Activated CD4-positive, alpha-beta T cell treated with anti-CD3 and anti-CD28 coated beads, Interleukin-2, amount 10 ng/mL, durations not matched to agents 24 days and 14 days (primary cell): ENCODE results near the gene TAC1. TPM values are rescaled to one million over a fixed set of nuclear protein-coding genes. Genes with fewer than 3 reads are reported as not detected.
"Not testable (repeated sequence)": the region's sequence is repeated elsewhere in the genome, so short reads cannot be mapped to it uniquely, and the experiment has no call there.

ENCODE experiments used
- DNase-seq: peaks from one replicate; pipeline ENCODE4 v3.0.0; 2022
- H3K27ac Mint-ChIP-seq: one replicate; pipeline ENCODE4 v1.8.0; 2022; ENCODE audit warnings: mild to moderate bottlenecking, mixed read lengths
- H3K27me3 Mint-ChIP-seq: one replicate; pipeline ENCODE4 v1.8.0; 2022; ENCODE audit warnings: mixed read lengths
- H3K36me3 Mint-ChIP-seq: one replicate; pipeline ENCODE4 v1.8.0; 2022; ENCODE audit warnings: low read depth, mild to moderate bottlenecking, mixed read lengths
- H3K4me1 Mint-ChIP-seq: one replicate; pipeline ENCODE4 v1.8.0; 2021; ENCODE audit warnings: mixed read lengths
- H3K4me3 Mint-ChIP-seq: one replicate; pipeline ENCODE4 v1.8.0; 2022; ENCODE audit warnings: mild to moderate bottlenecking, moderate library complexity, mixed read lengths
- H3K9me3 Mint-ChIP-seq: one replicate; pipeline ENCODE4 v1.8.0; 2021; ENCODE audit warnings: mixed read lengths
- intact Hi-C: fragments of 100-400 bp; cut with micrococcal nuclease; formaldehyde crosslinking; loops from one replicate; pipeline ENCODE4 v1.15.1; 2023
- total RNA-seq: library from RNA; stranded (reverse); gene quantifications from 2 replicates; pipeline ENCODE4 v1.2.3, GENCODE V29; 2022

Gene TAC1
- total RNA-seq, 1 donor from 2014 or later = 0.28 TPM

GRCh38 chr7:97757824-97758223 is 25.9 kb downstream of the TAC1 start:
- Mint-ChIP-seq H3K27me3 (no peaks in the 10 kb centered on the region), H3K9me3 (no peaks in the 10 kb centered on the region), H3K36me3 (no peaks in the 10 kb centered on the region), H3K4me1 (no peaks in the 10 kb centered on the region), H3K4me3 (no peak overlapping the region), H3K27ac (no peak overlapping the region)
- intact Hi-C loops = no loop called here
- no peak for DNase-seq

GRCh38 chr7:97770850-97771249 is 39.0 kb downstream of the TAC1 start:
- H3K27ac Mint-ChIP-seq = no peak overlapping the region
- H3K4me1 Mint-ChIP-seq = no peaks in the 10 kb centered on the region
- H3K27me3 Mint-ChIP-seq = no peaks in the 10 kb centered on the region
- DNase-seq = no peak
- H3K9me3 Mint-ChIP-seq = no peaks in the 10 kb centered on the region
- intact Hi-C loops = no loop called here
- H3K36me3 Mint-ChIP-seq = no peaks in the 10 kb centered on the region
- H3K4me3 Mint-ChIP-seq = no peak overlapping the region

DNA sequence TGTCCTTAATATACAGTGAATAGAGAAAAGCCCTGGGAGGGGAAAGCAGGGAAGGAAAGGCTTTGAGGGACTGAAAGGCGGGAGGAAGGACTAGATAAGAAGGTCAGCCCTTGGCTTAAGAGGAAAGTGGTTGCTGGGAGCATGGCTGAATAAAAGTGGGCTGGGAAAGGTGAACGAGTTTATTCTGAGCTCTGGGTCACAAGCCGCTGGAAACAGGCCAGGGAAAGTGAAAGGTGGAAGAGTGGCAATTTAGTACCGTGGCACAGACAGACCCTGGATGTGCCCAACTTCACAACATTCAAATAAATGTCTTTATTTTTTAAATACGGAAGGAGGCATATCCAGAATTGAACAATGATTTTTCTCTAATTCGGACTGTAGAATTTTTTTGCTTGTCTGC is 39.7 kb downstream of the TAC1 start:
- intact Hi-C loops = no loop called here
- H3K36me3 Mint-ChIP-seq = no peaks in the 10 kb centered on the region
- no peak overlapping the region for H3K4me3 Mint-ChIP-seq
- no peaks in the 10 kb centered on the region for H3K27me3 Mint-ChIP-seq
- no peak for DNase-seq
- H3K9me3 Mint-ChIP-seq = no peaks in the 10 kb centered on the region
- H3K27ac Mint-ChIP-seq = no peak overlapping the region
- no peaks in the 10 kb centered on the region for H3K4me1 Mint-ChIP-seq

DNA sequence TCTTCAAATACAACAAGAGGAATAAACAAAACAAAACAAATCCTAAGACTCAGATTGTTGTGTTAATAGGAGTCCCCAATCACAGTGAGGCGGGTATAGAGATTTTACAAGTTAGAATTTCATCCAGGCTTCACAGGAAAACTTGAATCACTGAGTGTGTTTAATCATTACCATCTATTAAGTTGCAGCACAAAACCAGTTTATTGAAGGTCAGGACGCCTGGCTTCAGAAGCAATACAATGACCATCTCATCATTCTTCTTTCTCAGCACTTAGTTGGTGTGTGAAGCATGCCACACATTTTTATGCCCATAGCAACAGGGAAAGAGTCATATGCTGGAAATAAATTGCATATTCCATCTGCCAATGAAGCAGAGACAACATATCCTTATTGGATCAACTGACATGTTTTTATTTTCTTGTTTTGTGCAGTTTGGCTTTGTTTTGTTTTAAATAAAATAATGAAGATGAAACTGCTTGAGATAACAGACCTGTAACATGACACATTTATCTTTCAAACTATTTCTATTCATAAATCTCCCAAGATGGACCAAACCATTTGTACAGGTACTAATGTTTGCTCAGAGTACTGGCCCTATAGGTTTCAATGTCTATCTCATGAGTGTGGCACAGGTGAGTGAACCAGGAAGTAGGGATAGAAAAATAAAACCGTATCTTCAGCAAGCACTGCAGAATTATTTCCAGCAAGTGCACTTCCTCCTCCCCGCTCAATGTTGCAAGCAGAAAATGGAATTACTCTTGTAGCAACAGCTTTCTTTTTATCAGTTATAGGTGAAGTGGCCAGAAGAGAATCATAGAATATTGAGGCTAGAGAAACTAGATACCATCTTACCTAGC is 40.4 kb downstream of the TAC1 start:
- Mint-ChIP-seq H3K9me3 (no peaks in the 10 kb centered on the region), H3K27me3 (no peaks in the 10 kb centered on the region), H3K4me1 (no peaks in the 10 kb centered on the region), H3K27ac (no peak overlapping the region), H3K4me3 (no peak overlapping the region), H3K36me3 (no peaks in the 10 kb centered on the region)
- intact Hi-C loops = no loop called here
- DNase-seq = no peak

- H3K9me3 Mint-ChIP-seq, H3K27me3 Mint-ChIP-seq, H3K27ac Mint-ChIP-seq, H3K4me1 Mint-ChIP-seq, DNase-seq, intact Hi-C loops, H3K36me3 Mint-ChIP-seq, H3K4me3 Mint-ChIP-seq: not testable (repeated sequence)
These were observed 54.5 kb downstream of the TAC1 start for GRCh38 chr7:97786398-97786797.

Other genes with a start within 250 kb of the TAC1 start
- gene ASNS, start 140.3 kb downstream of the TAC1 start, total RNA-seq = 80.6 and 84.1 TPM in 2 replicates